ENCODE results near the gene GATD1. TPM values are rescaled to one million over a fixed set of nuclear protein-coding genes. Genes with fewer than 3 reads are reported as not detected.
A peak's percentile ranks its signal among the peaks of the same experiment; 100 is the strongest.

GATD1 gene
- total RNA-seq = 10 to 100 TPM; 33.1 to 60.5 TPM

GRCh38 chr11:777288-778255, at the start of gene GATD1:
Gene GATD1 (minus strand): TSS chr11:777487. CDS start chr11:777462, 25 bp downstream.
- ATAC-seq (peak; percentile 88 to 92), DNase-seq (ENCODE audit: low spot score in 2 of 2) (peak; percentile 96 to 99)
- no peaks in the 10 kb centered on the region for H3K36me3 Mint-ChIP-seq
- H3K9me3 Mint-ChIP-seq = no peaks in the 10 kb centered on the region
- H3K27ac Mint-ChIP-seq = peak within 1 kb of the TSS; percentile 81 to 93

DNA sequence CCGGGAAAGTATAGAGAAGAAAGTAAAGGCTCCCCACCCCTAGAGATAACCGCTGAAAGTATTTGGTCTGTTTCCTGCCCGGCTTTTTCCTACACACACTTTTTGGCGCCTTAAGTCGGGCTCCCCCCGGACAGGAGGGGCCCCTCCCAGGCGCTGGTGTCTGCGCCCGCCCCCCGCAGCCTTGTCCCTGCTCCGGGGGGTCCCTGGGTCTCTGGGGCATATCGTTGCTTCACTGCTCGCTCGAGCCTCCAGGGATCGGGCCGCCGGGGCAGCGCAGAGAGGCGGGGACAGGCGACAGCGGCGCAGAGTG, 49.5 kb upstream of the GATD1 start:
- DNase-seq (ENCODE audit: low spot score in 2 of 2) = no peak
- ATAC-seq = peak; percentile 1 to 17
- peaks cover 5 to 7% of the 10 kb centered on the region in 2 donors for H3K36me3 Mint-ChIP-seq
- H3K9me3 Mint-ChIP-seq = no peaks in the 10 kb centered on the region
- H3K27ac Mint-ChIP-seq = no peak overlapping the region

GRCh38 chr11:826227-826621, 48.9 kb upstream of the GATD1 start:
- Mint-ChIP-seq H3K9me3 (no peaks in the 10 kb centered on the region), H3K27ac (no peak overlapping the region), H3K36me3 (peaks cover 5 to 7% of the 10 kb centered on the region in 2 donors)
- DNase-seq (ENCODE audit: low spot score in 2 of 2) (no peak), ATAC-seq (no peak)

GRCh38 chr11:825366-826226, 48.3 kb upstream of the GATD1 start:
- no peak for ATAC-seq
- no peaks in the 10 kb centered on the region for H3K9me3 Mint-ChIP-seq
- no peak overlapping the region for H3K27ac Mint-ChIP-seq
- peaks cover 5 to 7% of the 10 kb centered on the region in 2 donors for H3K36me3 Mint-ChIP-seq
- no peak for DNase-seq (ENCODE audit: low spot score in 2 of 2)

GRCh38 chr11:824942-825341, 47.7 kb upstream of the GATD1 start:
- peaks cover 5 to 7% of the 10 kb centered on the region in 2 donors for H3K36me3 Mint-ChIP-seq
- ATAC-seq (no peak), DNase-seq (ENCODE audit: low spot score in 2 of 2) (no peak)
- H3K27ac Mint-ChIP-seq = no peak overlapping the region
- H3K9me3 Mint-ChIP-seq = no peaks in the 10 kb centered on the region

- Mint-ChIP-seq H3K9me3 (no peaks in the 10 kb centered on the region), H3K36me3 (peaks cover 5 to 7% of the 10 kb centered on the region in 2 donors), H3K27ac (no peak overlapping the region)
- DNase-seq (ENCODE audit: low spot score in 2 of 2) (no peak), ATAC-seq (no peak)
These were observed 47.1 kb upstream of the GATD1 start for GRCh38 chr11:824292-824880.

DNA sequence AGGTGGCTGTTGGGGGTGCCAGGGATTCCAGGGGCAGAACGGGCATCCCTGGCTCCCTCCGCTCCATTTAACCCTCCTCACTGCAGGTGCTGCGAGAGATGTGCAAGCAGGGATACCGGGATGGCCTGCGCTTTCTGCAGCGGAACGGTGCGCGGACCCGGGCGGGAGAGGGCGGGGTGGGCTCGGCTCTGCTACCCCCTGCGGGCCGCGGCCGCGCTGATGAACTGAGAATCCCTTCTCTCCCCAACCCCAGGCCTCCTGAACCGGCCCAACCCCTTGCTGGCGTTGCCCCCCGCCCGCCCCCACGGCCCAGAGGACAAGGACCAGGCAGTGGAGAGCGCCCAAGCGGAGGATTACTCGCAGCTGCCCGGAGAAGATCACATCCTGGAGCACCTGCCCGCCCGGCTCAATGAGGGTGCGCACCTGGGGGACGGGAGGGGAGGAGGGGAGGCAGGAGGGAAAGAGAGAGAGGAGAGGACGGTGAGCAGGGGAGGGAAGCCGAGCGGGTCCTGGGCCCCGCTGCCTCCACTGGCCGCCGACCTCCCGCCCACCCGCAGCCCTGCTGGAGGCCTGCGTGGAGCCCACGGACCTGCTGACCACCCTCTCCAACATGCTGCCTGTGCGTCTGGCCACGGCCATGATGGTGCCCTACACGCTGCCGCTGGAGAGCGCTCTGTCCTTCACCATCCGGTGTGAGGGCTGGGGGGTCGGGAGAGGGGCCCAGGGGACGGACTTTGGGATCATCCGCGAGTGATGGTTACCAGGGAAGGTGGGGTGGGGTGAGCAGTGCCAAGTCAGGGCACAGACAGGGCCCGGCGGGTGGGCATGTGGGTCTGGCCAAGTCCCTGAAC, 46.4 kb upstream of the GATD1 start:
- Mint-ChIP-seq H3K9me3 (no peaks in the 10 kb centered on the region), H3K36me3 (peaks cover 5 to 7% of the 10 kb centered on the region in 2 donors), H3K27ac (no peak overlapping the region)
- DNase-seq (ENCODE audit: low spot score in 2 of 2) (no peak), ATAC-seq (no peak)

- DNase-seq (ENCODE audit: low spot score in 2 of 2) (no peak), ATAC-seq (no peak)
- peaks cover 5 to 7% of the 10 kb centered on the region in 2 donors for H3K36me3 Mint-ChIP-seq
- no peaks in the 10 kb centered on the region for H3K9me3 Mint-ChIP-seq
- no peak overlapping the region for H3K27ac Mint-ChIP-seq
These were observed 44.5 kb upstream of the GATD1 start for GRCh38 chr11:821512-822371.

DNA sequence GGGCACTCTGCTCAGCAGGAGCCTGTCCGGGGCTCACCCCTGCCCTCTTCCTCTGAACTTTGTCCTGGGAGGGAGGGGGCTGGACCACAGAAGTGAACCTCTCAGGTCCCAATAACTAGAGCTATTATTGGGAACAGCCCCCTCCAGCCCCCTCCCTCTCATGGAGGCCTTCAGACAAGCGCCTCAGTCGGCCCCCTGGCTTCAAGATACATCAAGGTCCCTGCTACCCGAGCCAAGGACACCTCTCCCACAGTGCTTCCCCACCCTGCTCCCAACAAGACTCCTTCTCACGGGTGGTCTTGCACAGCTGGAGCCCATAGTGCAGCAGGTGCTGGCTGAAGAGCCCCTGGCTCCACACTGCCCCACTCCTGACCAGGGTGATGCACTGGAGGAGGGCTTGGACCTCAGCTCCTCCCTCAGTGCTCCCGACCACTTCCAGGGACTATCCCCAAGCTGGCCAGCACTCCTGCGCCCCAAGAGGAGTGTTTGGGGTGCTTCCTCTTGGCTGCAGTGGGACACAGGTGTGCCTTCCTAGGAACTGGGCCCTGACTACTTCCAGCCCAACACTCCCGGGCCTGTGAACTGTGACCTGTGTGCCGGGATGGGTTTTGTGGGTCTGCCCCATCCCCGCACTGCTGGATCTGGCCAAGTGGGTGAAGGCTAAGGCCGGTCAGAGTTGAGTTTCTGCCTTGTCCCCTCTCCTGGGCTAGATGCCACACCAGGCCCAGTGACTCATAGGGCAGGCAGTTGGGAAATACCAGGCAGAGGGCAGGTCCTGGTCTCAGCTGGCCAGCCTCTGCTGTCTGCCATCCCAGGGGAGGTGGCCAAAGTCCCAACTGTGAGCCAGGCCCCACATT, 43.6 kb upstream of the GATD1 start:
- H3K27ac Mint-ChIP-seq = no peak overlapping the region
- H3K36me3 Mint-ChIP-seq = peaks cover 5 to 7% of the 10 kb centered on the region in 2 donors
- ATAC-seq (peak in 1 of 2 donors; percentile 13), DNase-seq (ENCODE audit: low spot score in 2 of 2) (no peak)
- H3K9me3 Mint-ChIP-seq = no peaks in the 10 kb centered on the region

DNA sequence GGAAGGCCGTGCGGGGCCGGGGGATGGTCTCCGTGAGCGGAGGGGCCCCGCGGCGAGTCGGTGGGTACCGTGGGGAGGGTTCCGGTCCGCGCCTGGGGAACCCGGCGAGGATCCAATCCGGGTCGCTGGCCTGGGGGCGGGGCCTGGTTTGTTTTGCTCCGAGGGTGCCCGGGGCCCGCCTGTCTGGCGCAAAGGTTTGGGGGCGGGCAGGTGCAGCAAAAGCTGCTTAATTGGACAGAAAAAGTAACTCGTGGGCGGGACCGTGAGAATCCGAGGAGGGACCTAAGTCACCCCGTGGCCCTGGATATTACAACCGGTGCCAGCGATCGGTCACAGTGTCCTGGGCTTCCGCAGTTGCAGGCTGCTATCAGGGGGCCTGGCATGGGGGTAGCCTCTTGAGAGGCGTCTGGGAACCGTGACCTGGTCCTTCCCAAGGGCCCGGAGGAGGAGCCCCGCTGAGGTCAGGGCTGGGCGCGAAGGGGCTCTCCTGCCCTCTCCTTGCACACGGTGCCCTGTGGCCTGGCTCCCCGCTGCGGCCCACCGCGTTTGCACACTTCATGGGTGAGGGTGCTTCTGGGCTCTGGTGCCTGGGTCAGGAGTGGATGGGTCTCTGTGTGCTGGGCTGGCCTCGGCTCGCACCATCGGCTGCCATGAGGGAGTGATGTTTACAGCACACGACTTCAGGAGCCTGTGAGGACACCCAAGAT, 42.8 kb upstream of the GATD1 start:
- ATAC-seq = peak; percentile 60 to 77
- H3K9me3 Mint-ChIP-seq = no peaks in the 10 kb centered on the region
- peaks cover 2% of the 10 kb centered on the region in 2 donors for H3K36me3 Mint-ChIP-seq

GRCh38 chr11:819129-819931, 42.0 kb upstream of the GATD1 start:
- no peaks in the 10 kb centered on the region for H3K36me3 Mint-ChIP-seq
- peak overlapping the region; percentile 44 to 63 for H3K27ac Mint-ChIP-seq
- peak; percentile 77 to 82 for ATAC-seq
- DNase-seq (ENCODE audit: low spot score in 2 of 2) = peak; percentile 92 to 95
- no peaks in the 10 kb centered on the region for H3K9me3 Mint-ChIP-seq

More for the DNA sequence above, 42.8 kb upstream of the GATD1 start:
- H3K27ac Mint-ChIP-seq = peak overlapping the region; percentile 63 to 72
- peak; percentile 82 to 95 for DNase-seq (ENCODE audit: low spot score in 2 of 2)

- Mint-ChIP-seq H3K27ac (peak within 1 kb of the TSS; percentile 63 to 85), H3K9me3 (no peaks in the 10 kb centered on the region), H3K36me3 (no peaks in the 10 kb centered on the region)
- DNase-seq (ENCODE audit: low spot score in 2 of 2) = no peak
- ATAC-seq = no peak
These were observed 41.3 kb upstream of the GATD1 start, which contains the start of gene PNPLA2 for GRCh38 chr11:818396-819128. Gene PNPLA2 (plus strand): TSS chr11:818914. CDS start chr11:819719, 805 bp downstream.

- peak overlapping the region in 1 of 2 donors; percentile 82 for H3K27ac Mint-ChIP-seq
- H3K9me3 Mint-ChIP-seq = no peaks in the 10 kb centered on the region
- ATAC-seq = no peak
- no peak for DNase-seq (ENCODE audit: low spot score in 2 of 2)
- H3K36me3 Mint-ChIP-seq = peaks cover 12 to 16% of the 10 kb centered on the region in 2 donors
These were observed 39.1 kb upstream of the GATD1 start for GRCh38 chr11:816433-816779.

Measured in activated naive CD4-positive, alpha-beta T cell treated with anti-CD3 and anti-CD28 coated beads, Interleukin-2, amount 50 U/mL, for 72 hours (primary cell).